ENCODE measurements around the gene ECSIT.
"Not testable (repeated sequence)": the region's sequence is repeated elsewhere in the genome, so short reads cannot be mapped to it uniquely, and the experiment has no call there.

Gene ECSIT

GRCh38 chr19:11475343-11475742 lies 53.6 kb downstream of the ECSIT start:
- not testable (repeated sequence) for DNase-seq

- no peak for DNase-seq
These were observed 55.2 kb downstream of the ECSIT start for GRCh38 chr19:11473725-11474124.

GRCh38 chr19:11468266-11468845 lies 60.6 kb downstream of the ECSIT start:
- not testable (repeated sequence) for DNase-seq

GRCh38 chr19:11465600-11465999 lies 63.3 kb downstream of the ECSIT start:
- no peak for DNase-seq

- no peak for DNase-seq
These were observed 64.3 kb downstream of the ECSIT start for GRCh38 chr19:11464333-11465265.

- DNase-seq = no peak
These were observed 65.5 kb downstream of the ECSIT start for GRCh38 chr19:11463391-11463790.

GRCh38 chr19:11461453-11461852 lies 67.5 kb downstream of the ECSIT start:
- no peak for DNase-seq

GRCh38 chr19:11460207-11460606 lies 68.7 kb downstream of the ECSIT start:
- no peak for DNase-seq

GRCh38 chr19:11458912-11459311 lies 70.0 kb downstream of the ECSIT start:
- not testable (repeated sequence) for DNase-seq

GRCh38 chr19:11458236-11458900 lies 70.6 kb downstream of the ECSIT start:
- no peak for DNase-seq

- no peak for DNase-seq
These were observed 71.1 kb downstream of the ECSIT start for GRCh38 chr19:11457831-11458230.

- DNase-seq = no peak
These were observed 71.8 kb downstream of the ECSIT start for GRCh38 chr19:11457115-11457514.

GRCh38 chr19:11456659-11457058 lies 72.3 kb downstream of the ECSIT start:
- DNase-seq = no peak

All from NCI-H187 (cell line).